ENCODE measurements around the gene MAP6D1. TPM values are rescaled to one million over a fixed set of nuclear protein-coding genes. Genes with fewer than 3 reads are reported as not detected.

MAP6D1 gene
- total and polyA plus RNA-seq, 9 of the 15 experiments (the other 6 are each of a cell fraction or from before 2014, with no cell fraction given): 0.16 to 1.5 (median 0.44) TPM; not detected in 3

GRCh38 chr3:183769453-183769852 lies 55.9 kb downstream of the MAP6D1 start:
- no TSS peak for BruUV-seq (replicated peaks)
- H3K4me2 ChIP-seq (ENCODE audit: insufficient read depth, low read length): no peak overlapping the region
- no peaks in the 10 kb centered on the region for H3K9me1 ChIP-seq (ENCODE audit: control insufficient read depth, insufficient read depth, low read length)
- no peak for DNase-seq (ENCODE audit: extremely low read depth in 1 of 4, low spot score in 3 of 4)
- H3K9me3 ChIP-seq (replicated peaks; ENCODE audit: control insufficient read depth, insufficient read depth, low read depth, low read length): no peaks in the 10 kb centered on the region
- POLR2A ChIA-PET: no interaction called here
- ATAC-seq: no peak
- H4K20me1 ChIP-seq (replicated peaks; ENCODE audit: control insufficient read depth, insufficient read depth, low read length): no peaks in the 10 kb centered on the region
- in situ Hi-C loops (cut with MboI): loop anchor here (5.0 to 25.0 kb wide), 2 partner anchors 302 to 632 kb away; no protein-coding TSS in a partner anchor
- intact Hi-C loops (cut with micrococcal nuclease): loop anchor here (5.0 to 10.0 kb wide), 3 partner anchors 377 to 645 kb away; no protein-coding TSS in a partner anchor
- peaks cover 0 to 4% of the 10 kb centered on the region in 2 experiments; a peak in 2 of 5 replicates for H3K4me1 ChIP-seq (replicated peaks in 1 of 2; ENCODE audit: control insufficient read depth in 2 of 2, insufficient read depth in 2 of 2, low read length in 2 of 2)
- H3K4me3 ChIP-seq: no peak overlapping the region
- peaks cover 63% of the 10 kb centered on the region for H3K36me3 ChIP-seq (ENCODE audit: control insufficient read depth, insufficient read depth, low read length)
- H2AFZ ChIP-seq (ENCODE audit: low read depth, low read length): no peak overlapping the region
- H3K27ac ChIP-seq (ENCODE audit: extremely low read depth, low read depth, low read length): no peak overlapping the region
- H3K27me3 ChIP-seq (ENCODE audit: control insufficient read depth in 2 of 2, insufficient read depth in 2 of 2, low read length in 2 of 2): no peaks in the 10 kb centered on the region
- H3K9ac ChIP-seq (ENCODE audit: insufficient read depth in 1 of 2, low read depth in 2 of 2, low read length in 2 of 2): no peak overlapping the region
- 90% methylated on average over 9 of the region's 9 CpGs for WGBS (ENCODE audit: insufficient coverage, low coverage, missing lambda C conversion rate)
- no peak for FAIRE-seq
- CTCF ChIA-PET (ENCODE audit: low intra/inter-chr PET ratio): no interaction called here
- no peaks in the 10 kb centered on the region for H3K79me2 ChIP-seq (ENCODE audit: control insufficient read depth, insufficient read depth, low read length)
- TF ChIP-seq EGR1 (conservative IDR thresholded peaks at IDR 0.05) (no peak), ADNP (tag; IDR thresholded peaks at IDR 0.05) (no peak), UBTF (IDR thresholded peaks at IDR 0.05; ENCODE audit: borderline replicate concordance in 1 of 2, low read depth in 2 of 2, low read length in 2 of 2) (no peak), BRD4 (IDR thresholded peaks at IDR 0.05) (no peak), ZC3H11A (IDR thresholded peaks at IDR 0.05; ENCODE audit: low read depth, low read length) (no peak), ETV5 (CRISPR knock-in tag; IDR thresholded peaks at IDR 0.05; ENCODE audit: low read depth) (no peak), ZNF165 (CRISPR knock-in tag; IDR thresholded peaks at IDR 0.05; ENCODE audit: borderline replicate concordance) (no peak), ZBTB7A (IDR thresholded peaks at IDR 0.05; ENCODE audit: borderline replicate concordance, control insufficient read depth, low read depth, low read length) (no peak), SMARCB1 (IDR thresholded peaks at IDR 0.05; ENCODE audit: insufficient read length, low read depth) (no peak), JUN (IDR thresholded peaks at IDR 0.05; ENCODE audit: borderline replicate concordance, low read depth, low read length) (no peak), JUN (CRISPR knock-in tag; IDR thresholded peaks at IDR 0.05; ENCODE audit: borderline replicate concordance) (no peak), ILF3 (IDR thresholded peaks at IDR 0.05; ENCODE audit: borderline replicate concordance) (no peak)
- TF ChIP-seq, protein P1, sequence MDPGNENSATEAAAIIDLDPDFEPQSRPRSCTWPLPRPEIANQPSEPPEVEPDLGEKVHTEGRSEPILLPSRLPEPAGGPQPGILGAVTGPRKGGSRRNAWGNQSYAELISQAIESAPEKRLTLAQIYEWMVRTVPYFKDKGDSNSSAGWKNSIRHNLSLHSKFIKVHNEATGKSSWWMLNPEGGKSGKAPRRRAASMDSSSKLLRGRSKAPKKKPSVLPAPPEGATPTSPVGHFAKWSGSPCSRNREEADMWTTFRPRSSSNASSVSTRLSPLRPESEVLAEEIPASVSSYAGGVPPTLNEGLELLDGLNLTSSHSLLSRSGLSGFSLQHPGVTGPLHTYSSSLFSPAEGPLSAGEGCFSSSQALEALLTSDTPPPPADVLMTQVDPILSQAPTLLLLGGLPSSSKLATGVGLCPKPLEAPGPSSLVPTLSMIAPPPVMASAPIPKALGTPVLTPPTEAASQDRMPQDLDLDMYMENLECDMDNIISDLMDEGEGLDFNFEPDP (CRISPR knock-in tag; IDR thresholded peaks at IDR 0.05): no peak
- TF ChIP-seq, protein P2, sequence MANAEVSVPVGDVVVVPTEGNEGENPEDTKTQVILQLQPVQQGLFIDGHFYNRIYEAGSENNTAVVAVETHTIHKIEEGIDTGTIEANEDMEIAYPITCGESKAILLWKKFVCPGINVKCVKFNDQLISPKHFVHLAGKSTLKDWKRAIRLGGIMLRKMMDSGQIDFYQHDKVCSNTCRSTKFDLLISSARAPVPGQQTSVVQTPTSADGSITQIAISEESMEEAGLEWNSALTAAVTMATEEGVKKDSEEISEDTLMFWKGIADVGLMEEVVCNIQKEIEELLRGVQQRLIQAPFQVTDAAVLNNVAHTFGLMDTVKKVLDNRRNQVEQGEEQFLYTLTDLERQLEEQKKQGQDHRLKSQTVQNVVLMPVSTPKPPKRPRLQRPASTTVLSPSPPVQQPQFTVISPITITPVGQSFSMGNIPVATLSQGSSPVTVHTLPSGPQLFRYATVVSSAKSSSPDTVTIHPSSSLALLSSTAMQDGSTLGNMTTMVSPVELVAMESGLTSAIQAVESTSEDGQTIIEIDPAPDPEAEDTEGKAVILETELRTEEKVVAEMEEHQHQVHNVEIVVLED (CRISPR knock-in tag; IDR thresholded peaks at IDR 0.05): no peak
